Endothelial cell of umbilical vein (primary cell): Measurements from ENCODE around the gene PRDM8. TPM values are rescaled to one million over a fixed set of nuclear protein-coding genes. Genes with fewer than 3 reads are reported as not detected.

Experiments used
- BruUV-seq: library from RNA; stranded (reverse); fragments of 400-500 nt; replicated peaks from 2 replicates; lab custom pipeline; 2021; lab: Mats Ljungman, UMichigan
- CTCF ChIA-PET: fragments of 300-600, 350-600 bp; sonication (Branson Sonifier 250); formaldehyde crosslinking; loops from one replicate; lab custom pipeline; 2021; ENCODE audit warnings: antibody characterized with exemption, inconsistent platforms; lab: Charles Lee
- POLR2A ChIA-PET: fragments of 300-600, 350-600 bp; sonication (Branson Sonifier 250); formaldehyde crosslinking; loops from one replicate; lab custom pipeline; 2021; ENCODE audit warnings: antibody characterized with exemption, inconsistent platforms; lab: Charles Lee
- DNase-seq: peaks from one replicate; pipeline ENCODE4 v3.0.0-alpha.2; 2011; ENCODE audit warnings: low read depth, low spot score
- FAIRE-seq: peaks from 2 replicates; lab custom pipeline; 2011; peaks lifted over from hg19 to GRCh38; lab: Jason Lieb, UNC
- H2AFZ ChIP-seq: 2 replicates; pipeline ENCODE4 v1.6.0; 2012; ENCODE audit warnings: low read depth, low read length, control low read depth, inconsistent platforms
- H3K27ac ChIP-seq: 2 replicates; pipeline ENCODE4 v1.5.1; 2011; ENCODE audit warnings: low read depth, mild to moderate bottlenecking, control low read depth, low read length, moderate library complexity; ENCODE audit not compliant: insufficient read depth
- H3K27me3 ChIP-seq, 2 experiments: 2 replicates each; pipeline versions ENCODE4 v1.6.0 to v1.6.1; 2011; ENCODE audit warnings: low read length in 2 of 2, mixed read lengths in 1 of 2; ENCODE audit not compliant: control insufficient read depth in 2 of 2, insufficient read depth in 2 of 2
- H3K36me3 ChIP-seq, 2 experiments: 2 replicates in 1 of 2; 3 replicates in 1 of 2; pipeline ENCODE4 v1.5.1; 2011; ENCODE audit warnings: low read length in 2 of 2, mild to moderate bottlenecking in 1 of 2, moderate library complexity in 1 of 2; ENCODE audit not compliant: control insufficient read depth in 2 of 2, insufficient read depth in 2 of 2; ENCODE audit errors: extremely low read depth in 1 of 2
- H3K4me1 ChIP-seq: 3 replicates; pipeline ENCODE4 v1.5.1; 2011; ENCODE audit warnings: mild to moderate bottlenecking, low read length; ENCODE audit not compliant: control insufficient read depth, insufficient read depth; ENCODE audit errors: extremely low read depth
- H3K4me2 ChIP-seq: 2 replicates; pipeline ENCODE4 v1.6.1; 2011; ENCODE audit warnings: low read length, control low read depth, mixed read lengths; ENCODE audit not compliant: insufficient read depth
- H3K4me3 ChIP-seq, 3 experiments: fragments of 200-600 bp in 1 of 3; sonication (generic), shearing (Covaris generic) in 1 of 3; replicated peaks in 1 of 3; 2 replicates each; pipeline ENCODE4 v1.5.1; 2011 to 2016; ENCODE audit warnings: control low read depth in 3 of 3, low read length in 3 of 3, mild to moderate bottlenecking in 2 of 3, inconsistent platforms in 1 of 3, low read depth in 1 of 3, moderate library complexity in 1 of 3; ENCODE audit not compliant: insufficient read depth in 1 of 3
- H3K79me2 ChIP-seq: 2 replicates; pipeline ENCODE4 v1.6.0; 2012; ENCODE audit warnings: low read length, inconsistent platforms; ENCODE audit not compliant: control insufficient read depth, insufficient read depth
- H3K9ac ChIP-seq: replicated peaks from 2 replicates; pipeline ENCODE3; 2011; ENCODE audit warnings: low read length, control low read depth; ENCODE audit not compliant: insufficient read depth; ENCODE audit errors: extremely low read depth
- H3K9me1 ChIP-seq: replicated peaks from 3 replicates; pipeline ENCODE4 v1.6.0; 2011; ENCODE audit warnings: mild to moderate bottlenecking, low read length; ENCODE audit not compliant: control insufficient read depth, insufficient read depth; ENCODE audit errors: extremely low read depth
- H3K9me3 ChIP-seq: replicated peaks from 2 replicates; pipeline ENCODE4 v1.5.1; 2012; ENCODE audit warnings: low read length, inconsistent platforms; ENCODE audit not compliant: control insufficient read depth, insufficient read depth
- H4K20me1 ChIP-seq: replicated peaks from 2 replicates; pipeline ENCODE3; 2011; ENCODE audit warnings: mild to moderate bottlenecking, low read length; ENCODE audit not compliant: control insufficient read depth, insufficient read depth; ENCODE audit errors: extremely low read depth
- EZH2 ChIP-seq: IDR thresholded peaks from 2 replicates; pipeline ENCODE4 v1.6.1; 2012; ENCODE audit warnings: borderline replicate concordance, low read depth, mild to moderate bottlenecking, moderate library complexity, low read length, inconsistent platforms; ENCODE audit not compliant: severe bottlenecking
- FOS ChIP-seq: IDR thresholded peaks from 2 replicates; pipeline ENCODE4 v1.6.1; 2011; ENCODE audit warnings: mild to moderate bottlenecking, low read length, moderate library complexity, borderline replicate concordance; ENCODE audit not compliant: insufficient read depth
- GATA2 ChIP-seq: IDR thresholded peaks from 2 replicates; pipeline ENCODE4 v1.7.0; 2011; ENCODE audit warnings: low read depth, mild to moderate bottlenecking, moderate library complexity, mixed read lengths, low read length; ENCODE audit not compliant: insufficient read length, insufficient read depth
- JUN ChIP-seq: IDR thresholded peaks from 2 replicates; pipeline ENCODE4 v1.6.1; 2011; ENCODE audit warnings: borderline replicate concordance, low read depth; ENCODE audit not compliant: insufficient read length, insufficient read depth
- MYC ChIP-seq: IDR thresholded peaks from one replicate; pipeline ENCODE4 v1.6.1; 2011; ENCODE audit warnings: mild to moderate bottlenecking, low read depth, low read length
- POLR2A ChIP-seq: IDR thresholded peaks from 2 replicates; pipeline ENCODE4 v1.6.1; 2012; ENCODE audit warnings: low read depth, mild to moderate bottlenecking, control low read depth, low read length
- POLR2AphosphoS5 ChIP-seq: IDR thresholded peaks from 2 replicates; pipeline ENCODE4 v1.6.1; 2012; ENCODE audit warnings: low read depth, mild to moderate bottlenecking, control low read depth, low read length, moderate library complexity; ENCODE audit not compliant: insufficient read depth
- dilution Hi-C: fragments of 300-500 bp; cut with MboI; formaldehyde crosslinking; loops from one replicate; pipeline ENCODE4 v1.15.0; 2019; ENCODE audit warnings: low sequenced_read_pairs; ENCODE audit not compliant: extremely low pct_ligation_motif_present
- intact Hi-C: fragments of 100-400 bp; cut with micrococcal nuclease; formaldehyde crosslinking; loops from one replicate; pipeline ENCODE4 v1.10.0; 2022
- polyA plus RNA-seq, 4 experiments: library from polyadenylated mRNA; depleted of rRNA in 3 of 4; stranded (reverse) in 3 of 4; unstranded in 1 of 4; fragments of >200 nt; gene quantifications; 2 replicates each; pipeline versions ENCODE4 v1.2.1 to v1.2.3, GENCODE V29; 2011 to 2012; ENCODE audit warnings: missing spikeins in 1 of 4
- total RNA-seq: library from RNA; stranded (reverse); gene quantifications from 2 replicates; pipeline ENCODE4 v1.2.3, GENCODE V29; 2021
- TF ChIP-seq, protein P1 (sequence below): IDR thresholded peaks from 2 replicates; pipeline ENCODE4 v1.6.1; 2011; ENCODE audit not compliant: insufficient read depth, insufficient read length
- TF ChIP-seq, protein P2 (sequence below), 2 donors: IDR thresholded peaks; 1 replicate in 1 of 2; 2 replicates in 1 of 2; pipeline ENCODE4 v1.5.1; 2011; ENCODE audit warnings: low read length in 2 of 2, mild to moderate bottlenecking in 2 of 2, moderate library complexity in 2 of 2, control low read depth in 1 of 2, inconsistent platforms in 1 of 2, low read depth in 1 of 2; ENCODE audit not compliant: insufficient read depth in 1 of 2; ENCODE audit errors: extremely low read depth in 1 of 2

The PRDM8 gene
- total and polyA plus RNA-seq, 2 donors (not counting 3 experiments of a cell fraction or from before 2014, with no cell fraction given): 0.28 to 0.82 TPM

GRCh38 chr4:80229128-80229527 lies 31.8 kb downstream of the PRDM8 start:
- H4K20me1 ChIP-seq: no peaks in the 10 kb centered on the region
- H3K36me3 ChIP-seq: no peaks in the 10 kb centered on the region
- TF ChIP-seq, protein P1, sequence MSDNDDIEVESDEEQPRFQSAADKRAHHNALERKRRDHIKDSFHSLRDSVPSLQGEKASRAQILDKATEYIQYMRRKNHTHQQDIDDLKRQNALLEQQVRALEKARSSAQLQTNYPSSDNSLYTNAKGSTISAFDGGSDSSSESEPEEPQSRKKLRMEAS: no peak
- TF ChIP-seq GATA2: no peak
- TF ChIP-seq FOS: no peak
- TF ChIP-seq POLR2AphosphoS5: no peak
- TF ChIP-seq JUN: no peak
- no peak for TF ChIP-seq POLR2A
- TF ChIP-seq EZH2: no peak
- TF ChIP-seq, protein P2, sequence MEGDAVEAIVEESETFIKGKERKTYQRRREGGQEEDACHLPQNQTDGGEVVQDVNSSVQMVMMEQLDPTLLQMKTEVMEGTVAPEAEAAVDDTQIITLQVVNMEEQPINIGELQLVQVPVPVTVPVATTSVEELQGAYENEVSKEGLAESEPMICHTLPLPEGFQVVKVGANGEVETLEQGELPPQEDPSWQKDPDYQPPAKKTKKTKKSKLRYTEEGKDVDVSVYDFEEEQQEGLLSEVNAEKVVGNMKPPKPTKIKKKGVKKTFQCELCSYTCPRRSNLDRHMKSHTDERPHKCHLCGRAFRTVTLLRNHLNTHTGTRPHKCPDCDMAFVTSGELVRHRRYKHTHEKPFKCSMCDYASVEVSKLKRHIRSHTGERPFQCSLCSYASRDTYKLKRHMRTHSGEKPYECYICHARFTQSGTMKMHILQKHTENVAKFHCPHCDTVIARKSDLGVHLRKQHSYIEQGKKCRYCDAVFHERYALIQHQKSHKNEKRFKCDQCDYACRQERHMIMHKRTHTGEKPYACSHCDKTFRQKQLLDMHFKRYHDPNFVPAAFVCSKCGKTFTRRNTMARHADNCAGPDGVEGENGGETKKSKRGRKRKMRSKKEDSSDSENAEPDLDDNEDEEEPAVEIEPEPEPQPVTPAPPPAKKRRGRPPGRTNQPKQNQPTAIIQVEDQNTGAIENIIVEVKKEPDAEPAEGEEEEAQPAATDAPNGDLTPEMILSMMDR (IDR thresholded peaks at IDR 0.05; ENCODE audit: extremely low read depth in 1 of 2, insufficient read depth in 1 of 2, low read depth in 1 of 2, low read length in 2 of 2): no peak
- TF ChIP-seq MYC: no peak
- DNase-seq (no peak), FAIRE-seq (no peak)
- H3K4me2 ChIP-seq: no peak overlapping the region
- no peak overlapping the region for H3K9ac ChIP-seq
- H3K9me1 ChIP-seq: no peaks in the 10 kb centered on the region
- no TSS peak for BruUV-seq
- peaks cover under 1% of the 10 kb centered on the region for H3K4me1 ChIP-seq
- ChIA-PET CTCF (interaction anchor here (1.0 to 2.4 kb wide), 3 partner anchors 9 to 13 kb away, joined by 3 to 6 read pairs (median 4); no protein-coding TSS in a partner anchor), POLR2A (no interaction called here)
- H3K79me2 ChIP-seq: no peaks in the 10 kb centered on the region
- no peak overlapping the region for H3K4me3 ChIP-seq
- dilution Hi-C loops (no loop called here), intact Hi-C loops (no loop called here)
- H3K27ac ChIP-seq: no peak overlapping the region
- no peaks in the 10 kb centered on the region for H3K9me3 ChIP-seq
- H2AFZ ChIP-seq: no peak overlapping the region
- peaks cover 6 to 7% of the 10 kb centered on the region in 2 experiments for H3K27me3 ChIP-seq
